ENCODE data around the gene TMEM53. TPM values are rescaled to one million over a fixed set of nuclear protein-coding genes. Genes with fewer than 3 reads are reported as not detected.

The TMEM53 gene
- total RNA-seq, 1 donor from 2014 or later, result 12.2 TPM

DNA sequence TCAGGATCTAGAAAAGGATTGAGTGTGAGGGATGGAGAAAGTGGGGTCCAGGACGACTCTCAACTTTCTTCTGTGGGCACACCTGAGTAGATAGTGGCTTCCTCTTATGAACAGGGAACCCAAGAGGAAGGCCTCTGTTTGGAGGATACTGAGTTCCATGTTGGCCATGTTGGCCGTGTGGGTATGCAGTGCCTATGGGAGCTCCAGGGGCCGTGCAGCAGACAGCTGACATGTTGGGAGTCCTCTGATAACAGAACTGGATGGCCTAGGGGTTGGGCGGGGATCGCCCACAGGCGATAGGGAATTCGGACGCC lies 43.0 kb downstream of the TMEM53 start:
- Histone ChIP-seq H3K36me3 (ENCODE audit: control insufficient read depth, insufficient read depth, low read length) (peaks cover 1% of the 10 kb centered on the region), H3K4me3 (ENCODE audit: low read depth, low read length) (peak overlapping the region; percentile 69), H3K27me3 (ENCODE audit: control insufficient read depth, insufficient read depth, low read length) (no peaks in the 10 kb centered on the region)
- TF ChIP-seq, protein P1, sequence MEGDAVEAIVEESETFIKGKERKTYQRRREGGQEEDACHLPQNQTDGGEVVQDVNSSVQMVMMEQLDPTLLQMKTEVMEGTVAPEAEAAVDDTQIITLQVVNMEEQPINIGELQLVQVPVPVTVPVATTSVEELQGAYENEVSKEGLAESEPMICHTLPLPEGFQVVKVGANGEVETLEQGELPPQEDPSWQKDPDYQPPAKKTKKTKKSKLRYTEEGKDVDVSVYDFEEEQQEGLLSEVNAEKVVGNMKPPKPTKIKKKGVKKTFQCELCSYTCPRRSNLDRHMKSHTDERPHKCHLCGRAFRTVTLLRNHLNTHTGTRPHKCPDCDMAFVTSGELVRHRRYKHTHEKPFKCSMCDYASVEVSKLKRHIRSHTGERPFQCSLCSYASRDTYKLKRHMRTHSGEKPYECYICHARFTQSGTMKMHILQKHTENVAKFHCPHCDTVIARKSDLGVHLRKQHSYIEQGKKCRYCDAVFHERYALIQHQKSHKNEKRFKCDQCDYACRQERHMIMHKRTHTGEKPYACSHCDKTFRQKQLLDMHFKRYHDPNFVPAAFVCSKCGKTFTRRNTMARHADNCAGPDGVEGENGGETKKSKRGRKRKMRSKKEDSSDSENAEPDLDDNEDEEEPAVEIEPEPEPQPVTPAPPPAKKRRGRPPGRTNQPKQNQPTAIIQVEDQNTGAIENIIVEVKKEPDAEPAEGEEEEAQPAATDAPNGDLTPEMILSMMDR (IDR thresholded peaks at IDR 0.05; ENCODE audit: insufficient read depth, low read length, poor library complexity, severe bottlenecking), result no peak
- DNase-seq (ENCODE audit: low read depth), result no peak

- H3K27me3 ChIP-seq (ENCODE audit: control insufficient read depth, insufficient read depth, low read length), result no peaks in the 10 kb centered on the region
- DNase-seq (ENCODE audit: low read depth), result no peak
- TF ChIP-seq, protein P1 (IDR thresholded peaks at IDR 0.05; ENCODE audit: insufficient read depth, low read length, poor library complexity, severe bottlenecking), result no peak
Measured at GRCh38 chr1:44630116-44630515, 44.2 kb downstream of the TMEM53 start.

DNA sequence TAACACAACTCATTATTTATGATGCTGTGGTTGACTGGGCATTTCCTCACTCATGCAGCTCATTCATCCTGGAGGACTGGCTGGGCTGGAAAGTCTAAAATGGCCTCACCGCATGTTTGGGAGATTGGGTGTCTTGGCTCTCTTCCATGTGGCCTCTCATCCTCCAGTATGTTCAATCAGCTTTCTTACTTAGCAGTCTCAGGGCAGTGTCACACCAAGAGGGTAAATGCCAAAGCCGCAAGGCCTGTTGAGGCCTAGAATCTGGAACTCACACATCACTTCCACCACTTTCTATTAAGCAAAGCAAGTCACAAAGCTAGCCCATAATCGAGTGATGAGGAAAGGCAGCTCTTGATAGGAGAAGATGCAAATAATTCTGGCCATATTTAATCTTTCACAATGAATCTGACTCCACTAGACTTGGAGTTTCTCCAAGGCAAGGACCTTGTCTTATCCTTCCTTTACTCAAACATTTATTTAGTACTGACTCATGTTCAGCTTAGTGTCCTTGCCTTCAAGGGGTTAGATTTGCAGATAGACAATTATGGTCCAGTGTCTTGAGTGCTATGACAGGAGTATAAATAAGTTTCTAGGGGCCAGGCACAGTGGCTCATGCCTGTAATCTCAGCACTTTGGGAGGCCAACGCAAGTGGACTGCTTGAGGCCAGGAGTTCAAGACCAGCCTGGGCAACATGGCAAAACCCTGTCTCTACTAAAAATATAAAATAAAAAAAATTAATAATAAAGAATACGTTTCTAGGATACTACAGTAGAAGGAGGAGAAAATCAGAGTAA lies 45.1 kb downstream of the TMEM53 start:
- TF ChIP-seq, protein P1 (IDR thresholded peaks at IDR 0.05; ENCODE audit: insufficient read depth, low read length, poor library complexity, severe bottlenecking), result no peak
- DNase-seq (ENCODE audit: low read depth), result no peak
- Histone ChIP-seq H3K27me3 (ENCODE audit: control insufficient read depth, insufficient read depth, low read length) (no peaks in the 10 kb centered on the region), H3K4me3 (ENCODE audit: low read depth, low read length) (no peak overlapping the region), H3K36me3 (ENCODE audit: control insufficient read depth, insufficient read depth, low read length) (peaks cover 1% of the 10 kb centered on the region)

More at GRCh38 chr1:44630116-44630515, 44.2 kb downstream of the TMEM53 start:
- Histone ChIP-seq H3K4me3 (ENCODE audit: low read depth, low read length) (no peak overlapping the region), H3K36me3 (ENCODE audit: control insufficient read depth, insufficient read depth, low read length) (peaks cover 1% of the 10 kb centered on the region)

DNA sequence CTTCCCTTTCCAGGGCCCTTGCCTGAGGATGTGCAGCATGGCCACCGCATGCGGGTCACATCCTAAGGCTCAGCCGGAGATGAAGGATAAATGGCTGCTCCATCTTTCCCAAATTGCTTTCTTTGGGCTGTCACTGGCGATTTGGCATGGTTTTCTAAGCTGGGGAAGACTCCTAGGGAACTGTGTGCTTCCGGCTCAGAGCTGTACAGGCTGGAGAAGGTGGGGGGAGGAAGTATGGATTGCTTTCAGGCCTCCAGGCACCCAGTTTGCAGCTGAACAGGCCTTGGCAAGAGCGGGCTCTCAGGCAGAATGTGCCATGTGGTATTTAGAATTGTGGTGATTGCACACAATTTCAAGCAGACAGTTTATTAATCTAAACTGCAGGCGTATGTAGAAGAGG lies 48.9 kb downstream of the TMEM53 start:
- TF ChIP-seq, protein P1 (IDR thresholded peaks at IDR 0.05; ENCODE audit: insufficient read depth, low read length, poor library complexity, severe bottlenecking), result no peak
- Histone ChIP-seq H3K36me3 (ENCODE audit: control insufficient read depth, insufficient read depth, low read length) (no peaks in the 10 kb centered on the region), H3K27me3 (ENCODE audit: control insufficient read depth, insufficient read depth, low read length) (no peaks in the 10 kb centered on the region), H3K4me3 (ENCODE audit: low read depth, low read length) (no peak overlapping the region)
- no peak for DNase-seq (ENCODE audit: low read depth)

DNA sequence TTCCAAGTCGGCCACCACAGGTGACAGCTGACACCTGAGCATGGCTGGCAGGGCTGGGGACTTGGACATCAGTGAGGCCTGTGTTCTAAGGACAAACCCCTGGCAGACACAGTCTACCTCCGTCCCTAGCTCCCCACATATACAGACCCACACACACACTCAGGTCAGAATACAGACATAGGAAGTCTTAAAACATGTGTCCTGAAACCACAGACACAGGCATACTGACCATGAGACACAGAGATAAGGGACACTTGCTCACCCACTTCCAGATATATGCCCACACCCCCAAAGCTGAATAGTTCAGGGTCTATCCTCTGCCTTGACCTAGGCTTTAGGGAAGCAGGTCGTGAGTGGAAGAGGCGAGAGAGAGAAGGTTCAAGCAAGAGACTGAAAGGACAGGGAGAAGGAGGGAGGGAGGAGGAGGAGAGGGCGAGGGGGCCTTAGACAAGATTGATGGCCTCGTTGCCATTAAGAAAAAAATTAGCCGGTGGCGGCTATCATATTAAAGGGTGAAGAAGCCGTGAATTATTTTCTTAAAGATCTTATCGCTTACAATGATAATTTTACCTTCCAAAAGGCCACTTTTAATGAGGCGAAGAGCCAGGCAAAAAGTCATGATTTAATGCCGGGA lies 49.9 kb downstream of the TMEM53 start:
- TF ChIP-seq, protein P1 (IDR thresholded peaks at IDR 0.05; ENCODE audit: insufficient read depth, low read length, poor library complexity, severe bottlenecking), result no peak
- Histone ChIP-seq H3K4me3 (ENCODE audit: low read depth, low read length) (no peak overlapping the region), H3K36me3 (ENCODE audit: control insufficient read depth, insufficient read depth, low read length) (no peaks in the 10 kb centered on the region), H3K27me3 (ENCODE audit: control insufficient read depth, insufficient read depth, low read length) (no peaks in the 10 kb centered on the region)
- DNase-seq (ENCODE audit: low read depth), result no peak
